ENCODE measurements around the gene ADCY4. TPM values are rescaled to one million over a fixed set of nuclear protein-coding genes. Genes with fewer than 3 reads are reported as not detected.

Gene ADCY4
- total RNA-seq, 1 experiment from 2014 or later, result 3.4 TPM

GRCh38 chr14:24297190-24297964 lies 37.5 kb downstream of the ADCY4 start:
- peaks cover 32% of the 10 kb centered on the region for H3K4me1 Mint-ChIP-seq (ENCODE audit: low read depth, unreplicated experiment)
- H3K4me3 Mint-ChIP-seq (ENCODE audit: low read depth, unreplicated experiment), result no peak overlapping the region
- H3K27me3 Mint-ChIP-seq (ENCODE audit: unreplicated experiment), result no peaks in the 10 kb centered on the region
- no TSS peak for BruUV-seq (replicated peaks)
- TF ChIP-seq CTCF (IDR thresholded peaks at IDR 0.05; ENCODE audit: unreplicated experiment), result peak; percentile 19
- H3K36me3 Mint-ChIP-seq (ENCODE audit: insufficient read depth, unreplicated experiment), result peaks cover 33% of the 10 kb centered on the region
- H3K27ac Mint-ChIP-seq (ENCODE audit: unreplicated experiment), result peak overlapping the region; percentile 24
- no peaks in the 10 kb centered on the region for H3K9me3 Mint-ChIP-seq (ENCODE audit: low read depth, unreplicated experiment)
- intact Hi-C loops (cut with micrococcal nuclease; ENCODE audit: unreplicated experiment), result loop anchor here (1.0 to 2.0 kb wide), 2 partner anchors 19 to 54 kb away; no protein-coding TSS in a partner anchor
- CTCF ChIA-PET, result interaction anchor here (0.6 to 4.2 kb wide), 12 partner anchors 11 to 514 kb away, joined by 3 to 108 read pairs (median 8); partner anchors contain the start of genes CHMP4A, CIDEB, MDP1 and RABGGTA
- peak; percentile 36 for DNase-seq

- Mint-ChIP-seq H3K4me3 (ENCODE audit: low read depth, unreplicated experiment) (no peak overlapping the region), H3K36me3 (ENCODE audit: insufficient read depth, unreplicated experiment) (peaks cover 33% of the 10 kb centered on the region)
- no TSS peak for BruUV-seq (replicated peaks)
Observed at GRCh38 chr14:24296341-24297157, 38.3 kb downstream of the ADCY4 start.

GRCh38 chr14:24293525-24293924 lies 41.3 kb downstream of the ADCY4 start:
- intact Hi-C loops (cut with micrococcal nuclease; ENCODE audit: unreplicated experiment), result no loop called here
- no peaks in the 10 kb centered on the region for H3K27me3 Mint-ChIP-seq (ENCODE audit: unreplicated experiment)

More at GRCh38 chr14:24296341-24297157, 38.3 kb downstream of the ADCY4 start:
- TF ChIP-seq CTCF (IDR thresholded peaks at IDR 0.05; ENCODE audit: unreplicated experiment), result peak; percentile 52
- H3K27me3 Mint-ChIP-seq (ENCODE audit: unreplicated experiment), result no peaks in the 10 kb centered on the region
- CTCF ChIA-PET, result interaction anchor here (0.6 to 4.2 kb wide), 11 partner anchors 12 to 513 kb away, joined by 3 to 108 read pairs (median 9); partner anchors contain the start of genes CHMP4A, CIDEB, MDP1 and RABGGTA
- no peaks in the 10 kb centered on the region for H3K9me3 Mint-ChIP-seq (ENCODE audit: low read depth, unreplicated experiment)
- DNase-seq, result peak; percentile 70
- peak overlapping the region; percentile 15 for H3K27ac Mint-ChIP-seq (ENCODE audit: unreplicated experiment)
- peaks cover 32% of the 10 kb centered on the region for H3K4me1 Mint-ChIP-seq (ENCODE audit: low read depth, unreplicated experiment)
- intact Hi-C loops (cut with micrococcal nuclease; ENCODE audit: unreplicated experiment), result loop anchor here (1.0 to 2.0 kb wide), 2 partner anchors 18 to 53 kb away; no protein-coding TSS in a partner anchor

More at GRCh38 chr14:24293525-24293924, 41.3 kb downstream of the ADCY4 start:
- no TSS peak for BruUV-seq (replicated peaks)
- no peak for TF ChIP-seq CTCF (IDR thresholded peaks at IDR 0.05; ENCODE audit: unreplicated experiment)
- Mint-ChIP-seq H3K4me3 (ENCODE audit: low read depth, unreplicated experiment) (no peak overlapping the region), H3K36me3 (ENCODE audit: insufficient read depth, unreplicated experiment) (peaks cover 14% of the 10 kb centered on the region), H3K4me1 (ENCODE audit: low read depth, unreplicated experiment) (peaks cover 23% of the 10 kb centered on the region), H3K27ac (ENCODE audit: unreplicated experiment) (no peak overlapping the region), H3K9me3 (ENCODE audit: low read depth, unreplicated experiment) (no peaks in the 10 kb centered on the region)
- DNase-seq, result no peak
- CTCF ChIA-PET, result interaction anchor here (1.3 kb wide), 1 partner anchor 51 kb away, joined by 4 read pairs; no protein-coding TSS in a partner anchor
